Activated T-cell treated with anti-CD3 and anti-CD28 coated beads for 24 hours (primary cell): Measurements from ENCODE around the gene PNKD.

Source experiments
- DNase-seq: peaks from one replicate; pipeline ENCODE4 v3.0.0-alpha.2; 2020; ENCODE audit warnings: low read depth

PNKD gene

DNA sequence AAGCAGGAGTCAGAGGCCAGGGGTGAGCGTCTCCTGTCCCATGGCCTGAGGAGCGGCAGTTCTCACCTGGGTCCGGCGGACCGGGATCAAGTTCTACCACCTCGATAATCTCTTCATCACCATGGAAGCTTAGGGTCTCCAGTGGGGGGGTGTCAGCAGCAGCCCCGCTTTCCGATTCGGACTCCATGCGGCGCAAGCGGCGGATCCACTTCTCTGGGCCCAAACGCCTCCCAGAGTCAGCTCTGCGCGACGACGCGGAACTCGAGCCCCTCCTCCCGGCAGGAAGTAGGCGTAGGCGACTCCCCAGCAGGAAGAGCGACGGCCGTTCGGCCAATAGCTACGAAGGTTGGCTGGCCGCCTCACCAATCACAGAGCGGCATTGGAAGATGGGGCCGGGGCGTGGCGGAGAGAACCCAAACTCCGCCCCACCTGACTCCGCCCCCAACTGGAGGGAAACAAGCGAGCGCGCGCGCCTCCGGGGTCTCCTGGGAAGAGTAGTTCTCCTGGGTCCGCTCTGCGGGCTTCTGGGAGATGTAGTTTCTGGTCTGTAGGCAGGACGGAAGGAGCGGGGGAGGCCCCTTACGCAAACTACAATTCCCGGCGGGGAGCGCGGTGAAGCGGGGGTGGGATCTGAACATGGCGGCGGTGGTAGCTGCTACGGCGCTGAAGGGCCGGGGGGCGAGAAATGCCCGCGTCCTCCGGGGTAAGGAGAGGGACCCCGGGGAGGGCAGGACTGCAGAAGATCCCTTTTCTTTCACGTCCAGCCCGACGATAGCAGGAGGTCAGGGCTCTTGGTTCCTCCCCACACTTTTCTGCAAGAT lies at the start of gene PNKD, which contains the start of gene AAMP:
TSS of gene PNKD (plus strand) at position 620 of the 821 bp plus-strand sequence. CDS start at position 637, 17 bp downstream.
TSS of gene AAMP (minus strand) at position 238 of the 821 bp plus-strand sequence. CDS start at position 187, 51 bp downstream.
- peak; percentile 100 for DNase-seq

DNA sequence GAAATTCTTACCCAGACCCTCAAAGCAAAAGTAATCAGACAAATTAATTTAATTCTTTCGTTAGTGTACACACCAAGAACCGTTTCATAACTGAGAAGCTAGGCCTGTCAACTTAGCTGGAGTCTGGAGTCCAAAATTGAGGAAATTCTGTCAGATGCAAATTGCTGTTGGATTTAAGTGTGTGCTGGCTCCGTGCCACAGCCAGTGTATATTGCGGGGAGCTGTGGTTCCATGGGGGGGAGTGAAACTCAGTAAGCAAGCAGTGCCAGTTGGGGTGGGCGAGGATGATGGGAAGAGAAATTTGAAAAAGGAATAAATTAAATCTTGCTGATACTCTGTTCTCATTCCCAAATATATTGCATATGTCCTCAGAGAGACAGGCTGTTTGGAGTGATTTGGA lies 49.3 kb upstream of the PNKD start:
- no peak for DNase-seq

GRCh38 chr2:218223046-218223445 lies 47.3 kb upstream of the PNKD start:
- DNase-seq, result no peak

DNA sequence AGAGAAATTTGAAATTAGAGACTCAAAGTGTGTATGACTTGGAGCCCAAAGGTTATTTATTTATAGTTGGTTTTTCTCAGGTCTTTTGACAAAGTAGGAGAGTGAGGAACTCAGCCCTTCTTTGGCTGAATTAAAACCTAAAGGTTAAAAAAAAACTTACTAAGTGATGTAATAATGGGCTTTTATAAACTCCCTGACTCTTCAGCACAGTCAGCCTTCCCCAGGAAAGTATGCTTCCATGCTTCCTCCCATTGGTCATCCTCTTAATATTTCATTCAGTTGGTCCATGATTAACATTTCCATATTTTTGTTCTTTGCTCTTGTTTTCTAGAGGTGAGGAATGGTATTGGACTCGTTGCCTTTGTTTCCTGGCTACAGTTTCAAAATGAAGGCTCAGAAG lies 46.1 kb upstream of the PNKD start:
- no peak for DNase-seq

DNA sequence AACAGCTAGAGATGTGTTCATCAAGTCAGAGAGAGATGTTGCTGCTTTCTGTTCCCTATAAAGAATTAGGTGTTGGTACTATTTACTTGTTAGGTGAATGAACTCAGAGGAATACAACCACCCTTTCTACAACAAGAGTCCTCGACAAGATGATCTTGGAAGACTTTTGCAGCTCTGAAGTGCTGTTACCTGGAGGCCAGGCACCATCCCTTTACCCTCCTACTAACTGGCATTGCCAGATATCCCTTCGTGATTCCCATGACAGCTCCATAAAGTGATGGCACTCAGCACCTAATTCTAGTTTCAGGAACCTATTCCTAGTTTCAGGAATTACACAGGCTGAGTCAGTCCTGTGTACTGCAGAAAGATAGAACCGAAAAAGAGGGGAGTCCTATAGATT lies 43.4 kb upstream of the PNKD start:
- DNase-seq, result no peak

DNA sequence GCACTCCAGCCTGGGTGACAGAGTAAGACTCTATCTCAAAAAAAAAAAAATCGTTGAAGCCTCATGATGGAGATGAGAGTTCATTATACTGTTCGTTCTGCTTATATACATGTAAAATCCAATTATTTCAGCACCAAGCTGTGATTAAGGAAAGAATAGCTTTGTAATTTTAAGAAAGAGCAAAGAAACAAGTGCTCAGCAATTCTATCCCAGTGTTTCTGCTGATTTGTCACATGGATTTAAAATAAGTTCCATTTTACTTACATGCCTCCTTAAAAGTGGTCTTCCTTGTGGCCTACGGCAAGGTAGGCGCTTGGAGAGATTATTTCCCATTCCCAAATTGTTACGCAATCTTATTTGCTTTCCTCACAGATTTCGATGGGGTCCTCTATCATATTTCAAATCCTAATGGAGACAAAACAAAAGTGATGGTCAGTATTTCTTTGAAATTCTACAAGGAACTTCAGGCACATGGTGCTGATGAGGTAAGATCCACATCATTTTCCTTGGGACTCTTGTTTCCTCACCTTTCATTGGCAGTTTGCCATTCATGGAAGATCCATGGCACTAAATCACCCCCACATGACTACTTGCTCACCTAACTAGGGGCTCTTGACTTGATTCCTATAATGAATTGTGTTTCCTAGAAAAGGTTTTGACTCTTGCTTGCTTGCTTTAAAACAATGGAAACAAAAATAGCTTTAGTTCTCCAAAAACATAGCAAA lies 41.8 kb upstream of the PNKD start:
- DNase-seq, result no peak

DNA sequence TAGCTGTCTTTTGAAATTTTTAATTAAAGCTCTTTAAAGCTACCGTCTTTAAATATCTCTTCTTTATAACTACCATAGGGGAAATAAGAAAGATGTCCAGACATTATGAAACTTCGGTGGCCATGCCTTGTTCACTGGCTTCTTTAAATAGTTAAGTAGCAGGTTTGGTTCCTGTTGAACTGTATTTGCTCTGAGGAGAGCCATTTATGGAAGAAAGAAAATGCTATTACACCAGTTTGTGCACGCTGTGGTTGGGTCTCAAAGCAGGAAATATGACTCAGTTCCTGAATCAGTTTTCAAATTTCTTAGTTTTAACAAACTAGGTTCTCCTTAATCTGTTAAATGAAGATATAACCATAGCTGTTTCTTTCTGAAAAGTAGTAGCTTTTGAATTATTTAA lies 41.1 kb upstream of the PNKD start:
- DNase-seq, result peak; percentile 44

DNA sequence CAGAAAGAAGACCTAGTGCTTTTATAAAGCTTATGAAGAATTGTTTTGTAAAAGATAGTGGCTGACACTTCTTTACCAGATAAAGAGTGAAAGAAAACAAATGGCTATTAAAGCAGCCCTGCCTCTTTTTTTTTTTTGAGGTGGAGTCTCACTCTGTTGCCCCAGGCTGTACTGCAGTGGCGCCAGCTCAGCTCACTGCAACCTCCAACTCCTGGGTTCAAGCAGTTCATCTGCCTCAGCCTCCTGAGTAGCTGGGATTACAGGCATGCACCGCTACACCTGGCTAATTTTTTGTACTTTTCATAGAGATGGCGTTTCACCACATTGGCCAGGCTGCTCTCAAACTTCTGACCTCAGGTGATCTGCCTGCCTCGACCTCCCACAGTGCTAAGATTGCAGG lies 40.5 kb upstream of the PNKD start:
- DNase-seq, result no peak

GRCh38 chr2:218230882-218231281 lies 39.4 kb upstream of the PNKD start:
- DNase-seq, result no peak

DNA sequence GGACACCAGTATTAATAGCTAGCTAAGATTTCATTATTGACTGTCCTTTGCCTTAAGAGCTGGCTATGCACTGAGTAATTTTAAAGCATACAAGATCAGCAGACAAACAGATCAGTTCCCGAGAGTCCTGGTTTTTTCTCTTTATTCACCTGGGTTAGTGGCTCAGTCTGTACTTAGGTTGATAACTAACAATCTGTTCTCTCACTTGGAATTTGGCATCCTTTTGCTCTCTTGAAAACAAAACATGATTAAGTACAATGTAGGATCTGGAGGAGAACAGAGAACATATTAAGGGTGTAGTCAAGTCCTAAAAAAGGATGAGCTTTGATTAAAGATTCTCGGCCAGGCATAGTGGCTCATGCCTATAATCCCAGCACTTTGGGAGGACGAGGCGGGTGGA lies 36.8 kb upstream of the PNKD start:
- DNase-seq, result no peak

DNA sequence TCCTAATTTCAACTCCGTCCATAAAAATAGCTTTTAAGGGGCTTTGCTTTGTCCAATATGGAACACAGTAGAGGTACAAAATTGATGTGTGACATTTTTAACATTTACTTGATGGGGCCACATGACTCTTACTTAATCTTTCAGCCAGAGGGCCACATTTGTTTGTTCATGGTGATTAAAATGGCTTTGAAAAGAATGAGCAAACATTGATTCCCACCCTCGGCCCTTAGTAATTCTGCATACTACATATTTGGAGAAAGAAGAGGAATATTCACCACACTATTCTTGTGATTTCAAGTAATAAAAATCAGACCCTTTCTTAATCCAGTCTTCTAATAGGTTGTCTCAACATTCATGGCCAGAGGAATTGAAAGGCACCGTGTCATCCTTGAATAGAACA lies 35.8 kb upstream of the PNKD start:
- no peak for DNase-seq

DNA sequence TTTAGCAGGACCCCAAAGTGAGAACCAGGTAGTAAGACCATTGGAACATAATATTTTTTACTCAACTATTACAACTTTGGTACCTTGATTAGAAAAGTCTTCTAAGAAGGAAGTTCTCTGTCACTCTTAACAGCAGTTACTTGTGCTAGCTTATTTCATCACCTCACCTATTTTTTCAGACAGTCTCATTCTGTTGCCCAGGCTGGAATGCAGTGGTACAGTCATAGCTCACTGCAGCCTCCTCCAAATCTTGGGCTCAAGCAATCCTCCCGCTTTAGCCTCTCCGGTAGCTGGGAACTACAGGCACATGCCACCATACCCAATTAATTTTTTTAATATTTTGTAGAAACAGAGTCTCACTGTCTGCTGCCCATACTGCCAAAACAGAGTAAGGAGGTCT lies 35.3 kb upstream of the PNKD start:
- no peak for DNase-seq

- DNase-seq, result no peak
Measured at GRCh38 chr2:218236829-218237228, 33.5 kb upstream of the PNKD start.

DNA sequence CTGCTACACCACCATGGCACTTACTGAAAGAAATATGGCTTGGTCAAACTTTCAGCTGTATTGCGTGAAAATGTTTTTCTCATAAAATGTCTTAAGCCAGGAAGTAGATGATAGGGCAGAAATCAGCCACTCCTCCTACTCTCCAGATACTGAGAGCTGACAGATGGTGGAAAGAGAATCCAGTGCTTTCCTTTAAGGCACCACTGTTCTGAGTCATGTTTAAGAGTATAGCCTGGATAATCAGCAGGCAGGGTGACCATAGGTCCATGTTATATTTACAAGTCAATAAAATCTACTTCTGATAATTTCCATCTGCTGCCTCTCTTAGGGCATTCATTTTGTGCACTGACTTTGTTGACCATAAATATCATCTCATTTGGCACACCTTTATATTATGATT lies 31.4 kb upstream of the PNKD start:
- no peak for DNase-seq

GRCh38 chr2:218244204-218244603 lies 26.1 kb upstream of the PNKD start:
- no peak for DNase-seq

DNA sequence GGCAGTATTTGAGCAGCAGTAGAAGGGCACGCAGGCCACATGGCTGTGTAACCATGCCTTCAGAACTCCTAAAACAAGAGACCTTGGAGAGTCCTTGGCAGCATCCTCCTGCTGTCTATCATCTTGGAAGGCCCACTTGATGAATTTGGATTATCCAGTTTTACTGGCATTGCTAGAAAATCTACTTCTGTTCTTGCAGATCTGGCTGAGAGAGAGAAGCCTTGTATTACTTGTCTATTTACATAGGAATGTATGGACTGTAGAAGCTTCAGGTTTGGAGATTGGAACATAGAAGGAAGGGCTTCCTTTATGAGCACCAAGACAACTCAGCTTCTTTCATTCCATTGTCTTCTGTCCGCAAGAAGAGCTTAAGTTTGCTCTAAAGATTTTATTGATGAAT lies 25.7 kb upstream of the PNKD start:
- no peak for DNase-seq

- no peak for DNase-seq
Measured at GRCh38 chr2:218245214-218245613, 25.1 kb upstream of the PNKD start.

GRCh38 chr2:218249691-218250090 lies 20.6 kb upstream of the PNKD start:
- DNase-seq, result no peak

DNA sequence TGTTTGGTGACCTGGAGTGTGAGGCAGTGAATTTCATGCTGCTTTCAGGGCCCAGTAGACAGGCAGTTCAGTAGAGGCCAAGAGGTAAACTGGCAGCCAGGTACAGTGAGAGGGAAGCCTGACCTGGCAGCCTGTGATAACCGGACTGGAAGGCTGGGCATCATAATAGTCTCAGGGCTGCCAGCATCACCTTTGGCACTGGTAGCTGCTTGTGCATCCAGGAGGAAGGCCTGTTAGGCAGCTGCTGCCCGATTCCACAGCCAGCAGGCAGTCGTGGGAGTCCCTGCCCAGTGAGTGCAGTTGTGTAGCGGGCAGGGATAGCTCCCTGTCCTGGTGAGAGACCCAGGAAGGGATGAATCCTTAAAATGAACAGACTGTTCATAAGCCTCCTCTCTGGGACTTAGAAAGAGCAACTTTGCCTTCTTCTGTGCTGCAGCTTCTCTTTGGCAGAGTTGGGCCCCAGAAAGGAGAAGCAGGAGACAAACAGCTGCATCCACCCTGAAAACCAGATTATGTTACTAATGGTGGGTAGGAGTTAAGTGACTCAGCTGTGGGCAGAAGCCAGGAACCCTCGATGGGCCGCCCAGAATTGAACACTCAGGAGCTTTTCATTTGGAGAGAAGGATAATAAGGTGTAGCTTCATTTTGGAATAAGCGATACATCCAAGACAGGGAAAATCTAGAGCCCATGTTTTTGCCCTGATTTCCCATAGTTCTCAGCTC lies 17.6 kb upstream of the PNKD start:
- DNase-seq, result no peak

GRCh38 chr2:218253232-218253625 lies 17.1 kb upstream of the PNKD start:
- DNase-seq, result no peak

DNA sequence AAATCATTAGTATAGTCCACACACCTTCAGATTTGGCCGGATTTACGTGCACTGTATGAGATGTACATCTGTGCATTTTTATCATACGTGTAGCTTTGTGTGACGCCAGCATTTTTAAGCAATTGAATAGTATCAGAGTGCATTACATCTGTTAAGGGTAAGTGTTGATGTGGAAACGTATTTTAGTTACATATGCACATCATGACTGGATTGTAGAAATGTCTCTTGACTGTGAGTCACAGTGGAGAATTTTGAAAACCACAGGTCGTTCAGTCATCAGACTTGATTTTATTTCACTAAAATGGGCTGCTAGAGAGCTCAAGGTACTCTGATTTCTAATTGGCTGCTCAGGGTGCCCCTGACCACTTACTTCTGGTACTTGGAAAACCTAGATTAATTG lies 14.9 kb upstream of the PNKD start:
- DNase-seq, result no peak

- DNase-seq, result no peak
Measured at GRCh38 chr2:218256612-218257350, 13.5 kb upstream of the PNKD start.
